Heart right ventricle (tissue), 16 donors: ENCODE data around the gene GLS. TPM values are rescaled to one million over a fixed set of nuclear protein-coding genes. Genes with fewer than 3 reads are reported as not detected.
"Not testable (repeated sequence)": the region's sequence is repeated elsewhere in the genome, so short reads cannot be mapped to it uniquely, and the experiment has no call there.

ENCODE experiments used
- ATAC-seq, 8 donors: fragments of 200-7000 bp; cut with Tn5 transposase; one replicate each; pipeline ENCODE4 v1.9.1; 2020; ENCODE audit warnings: mild to moderate bottlenecking in 8 of 8, moderate library complexity in 8 of 8, moderate number of reproducible peaks in 1 of 8
- DNase-seq, 2 donors: peaks; one replicate each; pipeline ENCODE4 v3.0.0-alpha.2; 2020
- H3K27ac ChIP-seq, 10 donors: fragments of 200-600 bp; sonication (generic) in 2 of 10; one replicate each; pipeline versions ENCODE4 v1.5.0 to v1.8.0; 2020 to 2022; ENCODE audit warnings: mild to moderate bottlenecking in 3 of 10
- H3K27me3 ChIP-seq, 7 donors: fragments of 200-600 bp; one replicate each; pipeline ENCODE4 v1.8.0; 2021 to 2022; ENCODE audit warnings: mild to moderate bottlenecking in 2 of 7
- H3K36me3 ChIP-seq, 9 donors: fragments of 200-600 bp; sonication (generic) in 1 of 9; one replicate each; pipeline versions ENCODE4 v1.5.0 to v1.8.0; 2020 to 2022; ENCODE audit warnings: mild to moderate bottlenecking in 2 of 9
- H3K4me1 ChIP-seq, 9 donors: fragments of 200-600 bp; sonication (generic) in 1 of 9; one replicate each; pipeline versions ENCODE4 v1.5.0 to v1.8.0; 2020 to 2022; ENCODE audit warnings: mild to moderate bottlenecking in 4 of 9
- H3K4me3 ChIP-seq, 10 donors: fragments of 200-600 bp; sonication (generic) in 2 of 10; one replicate each; pipeline versions ENCODE4 v1.5.0 to v1.8.0; 2020 to 2022; ENCODE audit warnings: mild to moderate bottlenecking in 7 of 10, moderate library complexity in 2 of 10
- H3K9me3 ChIP-seq, 11 donors: fragments of 200-600 bp in 10 of 11; sonication (generic) in 2 of 11; one replicate each; pipeline versions ENCODE4 v1.5.0 to v1.8.0; 2013 to 2022; ENCODE audit warnings: mild to moderate bottlenecking in 2 of 11, control low read depth in 1 of 11, moderate library complexity in 1 of 11
- CTCF ChIP-seq, 9 donors: fragments of 200-600 bp; sonication (generic) in 2 of 9; IDR thresholded peaks; one replicate each; pipeline versions ENCODE4 v1.5.0 to v1.8.0; 2021 to 2022; ENCODE audit warnings: antibody characterized with exemption in 9 of 9, mild to moderate bottlenecking in 5 of 9, moderate library complexity in 1 of 9
- WGBS, 2 donors: extraction: QIAGEN DNeasy Blood & Tissue Kit; methylation state at CpG; one replicate each; pipeline ENCODE4 v1.1.7; 2013; ENCODE audit warnings: inconsistent platforms in 1 of 2; 5-methylcytosine and 5-hydroxymethylcytosine counted together
- intact Hi-C, 10 donors: fragments of 100-400 bp; cut with DNase I; formaldehyde crosslinking; loops; one replicate each; pipeline versions ENCODE4 v1.11.1 to v1.14.2; 2022
- polyA plus RNA-seq, 2 donors: library from polyadenylated mRNA; stranded (reverse); fragments of 200-250 nt; gene quantifications; one replicate each; pipeline ENCODE4 v1.2.3, GENCODE V29; 2013
- total RNA-seq, 10 donors: library from RNA; stranded (reverse); fragmentation: NEBNext Ultra II Directional in 3 of 10; extraction: Animal tissue kit (Norgen Biotek cat#: 25700) in 3 of 10; gene quantifications; one replicate each; pipeline versions ENCODE4 v1.2.1 to v1.2.4, GENCODE V29; 2021 to 2023
- donor health status: Arrhythmogenic right ventricular cardiomyopathy.
- donor health status: ischemic (EF 13 %, LVEDD 7.1; RV severe dilation, severe dysfunction).
- donor health status: healthy with polysubstance abuse.
- donor health status: DM: no; HTN: yes; CAD: no.
- donor health status: DM: no; HTN: no; CAD: no.
- donor health status: ischemic (EF 25% LVEDD 6.9; RV normal size, moderate dysfunction).
- donor health status: ischemic (EF 25% LVEDD 5.7; RV mildly dilated, moderate dysfunction).
- donor health status: healthy.
- donor health status: DM: yes; HTN: yes; CAD: no.
- donor health status: Ischemic cardiomyopathy.
- donor health status: ischemic (EF 35%, LVEDD 5.7; RV mildly dilated, moderate dysfunction).
- donor health status: nonischemic (EF 11% LVEDD 7.7; RV severe dilation, severe dysfunction).
- donor health status: DM: yes; HTN: yes; CAD: no.
- donor health status: PGD.
- donor health status: ischemic (EF 29% LVEDD 5.4; RV normal size, mild dysfunction).
- donor health status: nonischemic (EF 23%, LVEDD 6.1; RV moderate dilation, normal function).

GLS gene
- total and polyA plus RNA-seq, 12 donors: 17.1 to 73.5 (median 54.3) TPM

GRCh38 chr2:190844700-190845401, 35.8 kb upstream of the GLS start:
- ATAC-seq (no peak), DNase-seq (no peak)
- H3K27me3 ChIP-seq: no peaks in the 10 kb centered on the region
- intact Hi-C loops: loop anchor here in 2 of 10 donors (5.0 to 10.0 kb wide), 2 partner anchors 187 to 620 kb away; no protein-coding TSS in a partner anchor
- 91 to 96% methylated on average over 4 of the region's 4 CpGs for WGBS, 2 donors
- no peak overlapping the region for H3K4me3 ChIP-seq
- no peaks in the 10 kb centered on the region for H3K9me3 ChIP-seq
- H3K36me3 ChIP-seq: no peaks in the 10 kb centered on the region
- no peak for TF ChIP-seq CTCF (IDR thresholded peaks at IDR 0.05)
- H3K4me1 ChIP-seq: peaks cover 0 to 13% (median 0%) of the 10 kb centered on the region in 9 donors
- no peak overlapping the region for H3K27ac ChIP-seq

- Histone ChIP-seq H3K27me3 (no peaks in the 10 kb centered on the region), H3K4me1 (peaks cover 0 to 14% (median 0%) of the 10 kb centered on the region in 9 donors), H3K36me3 (no peaks in the 10 kb centered on the region), H3K9me3 (no peaks in the 10 kb centered on the region), H3K4me3 (no peak overlapping the region), H3K27ac (no peak overlapping the region)
- intact Hi-C loops: loop anchor here in 2 of 10 donors (5.0 to 10.0 kb wide), 2 partner anchors 186 to 618 kb away; no protein-coding TSS in a partner anchor
- TF ChIP-seq CTCF (IDR thresholded peaks at IDR 0.05): no peak
- WGBS, 2 donors: 83 to 86% methylated on average over 7 of the region's 7 CpGs
- ATAC-seq (no peak), DNase-seq (no peak)
These were observed 33.9 kb upstream of the GLS start for GRCh38 chr2:190846746-190847145.

- H3K4me1 ChIP-seq: peaks cover 0 to 14% (median 0%) of the 10 kb centered on the region in 9 donors
- no peak for DNase-seq
- no peak for ATAC-seq
- no peak overlapping the region for H3K27ac ChIP-seq
- no peak overlapping the region for H3K4me3 ChIP-seq
- WGBS, 2 donors: 28 to 31% methylated on average over 3 of the region's 3 CpGs
- H3K27me3 ChIP-seq: no peaks in the 10 kb centered on the region
- no peaks in the 10 kb centered on the region for H3K9me3 ChIP-seq
- intact Hi-C loops: loop anchor here in 2 of 10 donors (5.0 to 10.0 kb wide), 2 partner anchors 185 to 617 kb away; no protein-coding TSS in a partner anchor
- no peak for TF ChIP-seq CTCF (IDR thresholded peaks at IDR 0.05)
- H3K36me3 ChIP-seq: no peaks in the 10 kb centered on the region
These were observed 33.0 kb upstream of the GLS start for GRCh38 chr2:190847504-190848081.

GRCh38 chr2:190849774-190850173, 30.8 kb upstream of the GLS start:
- peaks cover 0 to 24% (median 0%) of the 10 kb centered on the region in 9 donors for H3K4me1 ChIP-seq
- no peak overlapping the region for H3K4me3 ChIP-seq
- WGBS, 2 donors: 75 to 83% methylated on average over 2 of the region's 2 CpGs
- ATAC-seq: peak in 3 of 8 donors; percentile 33 to 65 (median 37)
- no peaks in the 10 kb centered on the region for H3K36me3 ChIP-seq
- no peak for DNase-seq
- H3K27ac ChIP-seq: no peak overlapping the region
- intact Hi-C loops: loop anchor here in 6 of 10 donors (5.0 to 10.0 kb wide), 7 partner anchors 95 to 615 kb away; partner anchors contain the start of gene STAT1 (in 1 of the 6)
- no peak for TF ChIP-seq CTCF (IDR thresholded peaks at IDR 0.05)
- no peaks in the 10 kb centered on the region for H3K27me3 ChIP-seq
- no peaks in the 10 kb centered on the region for H3K9me3 ChIP-seq

- ATAC-seq, H3K27me3 ChIP-seq, H3K4me3 ChIP-seq, H3K36me3 ChIP-seq, H3K27ac ChIP-seq, H3K9me3 ChIP-seq, DNase-seq: not testable (repeated sequence)
- 84 to 89% methylated on average over 4 of the region's 4 CpGs for WGBS, 2 donors
- intact Hi-C loops: loop anchor here in 5 of 10 donors (5.0 to 10.0 kb wide), 5 partner anchors 92 to 182 kb away; partner anchors contain the start of gene STAT1 (in 1 of the 5)
- H3K4me1 ChIP-seq: peaks cover 0 to 17% (median 0%) of the 10 kb centered on the region in 9 donors
These were observed 27.6 kb upstream of the GLS start for GRCh38 chr2:190853022-190853421.
